Ishikawa (cell line): ENCODE results near the gene UBXN4.

ENCODE experiments used
- CEBPB ChIP-seq: IDR thresholded peaks from 2 replicates; pipeline ENCODE4 v1.6.1; 2012
- CREB1 ChIP-seq: IDR thresholded peaks from 2 replicates; pipeline ENCODE4 v1.6.1; 2012; ENCODE audit warnings: low read depth
- EGR1 ChIP-seq: IDR thresholded peaks from 2 replicates; pipeline ENCODE4 v1.6.1; 2012
- EP300 ChIP-seq: IDR thresholded peaks from 2 replicates; pipeline ENCODE4 v1.6.1; 2012; ENCODE audit warnings: borderline replicate concordance
- FOXM1 ChIP-seq: IDR thresholded peaks from 2 replicates; pipeline ENCODE4 v1.6.1; 2012; ENCODE audit warnings: low read depth, borderline replicate concordance
- MAX ChIP-seq: IDR thresholded peaks from 2 replicates; pipeline ENCODE4 v1.6.1; 2012
- NFIC ChIP-seq: IDR thresholded peaks from 2 replicates; pipeline ENCODE4 v1.6.1; 2012
- RAD21 ChIP-seq: IDR thresholded peaks from 2 replicates; pipeline ENCODE4 v1.6.1; 2012; ENCODE audit warnings: low read depth
- REST ChIP-seq: IDR thresholded peaks from 2 replicates; pipeline ENCODE4 v1.6.1; 2012; ENCODE audit warnings: low read depth, mild to moderate bottlenecking
- TAF1 ChIP-seq: IDR thresholded peaks from 2 replicates; pipeline ENCODE4 v1.6.1; 2012; ENCODE audit warnings: low read depth, mild to moderate bottlenecking
- TCF12 ChIP-seq: IDR thresholded peaks from 2 replicates; pipeline ENCODE4 v1.6.1; 2012; ENCODE audit warnings: low read depth
- TEAD4 ChIP-seq: IDR thresholded peaks from 2 replicates; pipeline ENCODE4 v1.6.1; 2012
- USF1 ChIP-seq: IDR thresholded peaks from 2 replicates; pipeline ENCODE4 v1.6.1; 2012
- YY1 ChIP-seq: IDR thresholded peaks from 2 replicates; pipeline ENCODE4 v1.6.1; 2012; ENCODE audit warnings: low read depth
- ZBTB7A ChIP-seq: IDR thresholded peaks from 2 replicates; pipeline ENCODE4 v1.6.1; 2012; ENCODE audit warnings: low read depth

The UBXN4 gene

GRCh38 chr2:135732561-135732960 is 9.1 kb upstream of the UBXN4 start:
- TF ChIP-seq CEBPB: no peak
- no peak for TF ChIP-seq CREB1
- TF ChIP-seq REST: no peak
- TF ChIP-seq MAX: no peak
- no peak for TF ChIP-seq TAF1
- no peak for TF ChIP-seq NFIC
- TF ChIP-seq YY1: no peak
- no peak for TF ChIP-seq TCF12
- no peak for TF ChIP-seq RAD21
- no peak for TF ChIP-seq USF1
- TF ChIP-seq FOXM1: no peak
- no peak for TF ChIP-seq ZBTB7A
- TF ChIP-seq EGR1: no peak
- no peak for TF ChIP-seq TEAD4
- no peak for TF ChIP-seq EP300

- no peak for TF ChIP-seq CREB1
- TF ChIP-seq TAF1: no peak
- no peak for TF ChIP-seq ZBTB7A
- TF ChIP-seq EP300: no peak
- TF ChIP-seq MAX: no peak
- TF ChIP-seq CEBPB: no peak
- TF ChIP-seq TEAD4: no peak
- TF ChIP-seq FOXM1: no peak
- no peak for TF ChIP-seq NFIC
- TF ChIP-seq USF1: no peak
- no peak for TF ChIP-seq REST
These were observed 8.6 kb upstream of the UBXN4 start for GRCh38 chr2:135733045-135733444.

GRCh38 chr2:135736546-135736945 is 5.1 kb upstream of the UBXN4 start:
- TF ChIP-seq RAD21 (no peak), EP300 (no peak), TEAD4 (no peak), MAX (no peak), FOXM1 (no peak), TCF12 (no peak), EGR1 (no peak), REST (no peak), CEBPB (no peak), ZBTB7A (no peak), CREB1 (no peak), NFIC (no peak), TAF1 (no peak), YY1 (no peak), USF1 (no peak)

GRCh38 chr2:135740206-135740605 is 1.4 kb upstream of the UBXN4 start:
- TF ChIP-seq ZBTB7A (no peak), TCF12 (no peak), EP300 (no peak), EGR1 (no peak), TAF1 (no peak), REST (no peak), USF1 (no peak)
